HepG2 (cell line): ENCODE measurements around the gene ABCC9. TPM values are rescaled to one million over a fixed set of nuclear protein-coding genes. Genes with fewer than 3 reads are reported as not detected.
A peak's percentile ranks its signal among the peaks of the same experiment; 100 is the strongest.

ENCODE experiments used
- ATAC-seq: fragments of 200-7000 bp; cut with Tn5 transposase; 3 replicates; pipeline ENCODE4 v1.9.1; 2020; ENCODE audit warnings: mild to moderate bottlenecking, moderate library complexity
- BruUV-seq: library from RNA; stranded (reverse); fragments of 400-500 nt; replicated peaks from 2 replicates; lab custom pipeline; 2021; lab: Mats Ljungman, UMichigan
- CTCF ChIA-PET: fragments of 300-600 bp; formaldehyde crosslinking; extraction: SDS; loops from one replicate; lab custom pipeline; 2021; ENCODE audit warnings: low total read pairs, inconsistent platforms, low intra/inter-chr PET ratio; lab: Yijun Ruan, JAX
- POLR2A ChIA-PET: fragments of 350-600 bp; sonication (Branson Sonifier 250); formaldehyde crosslinking; loops from one replicate; lab custom pipeline; 2020; ENCODE audit warnings: antibody characterized with exemption, inconsistent platforms; lab: Yijun Ruan, JAX
- DNase-seq: peaks from one replicate; pipeline ENCODE4 v3.0.0-alpha.2; 2015; ENCODE audit warnings: low spot score
- FAIRE-seq: peaks from 3 replicates; lab custom pipeline; 2011; peaks lifted over from hg19 to GRCh38; lab: Jason Lieb, UNC
- H2AFZ ChIP-seq: one replicate; pipeline ENCODE4 v1.6.1; 2011; ENCODE audit warnings: low read length, inconsistent platforms
- H3K27ac ChIP-seq: fragments of 300-600 bp; 3 replicates; pipeline ENCODE4 v1.8.0; 2011; ENCODE audit warnings: mixed run types, mild to moderate bottlenecking, mixed read lengths, low read length, inconsistent platforms; ENCODE audit not compliant: insufficient read depth; ENCODE audit errors: extremely low read length
- H3K27me3 ChIP-seq, 2 experiments: fragments of 200-600 bp in 1 of 2; 2 replicates in 1 of 2; 3 replicates in 1 of 2; pipeline versions ENCODE4 v1.6.0 to v1.8.0; 2011; ENCODE audit warnings: low read length in 2 of 2, mild to moderate bottlenecking in 2 of 2, moderate library complexity in 2 of 2, inconsistent platforms in 1 of 2; ENCODE audit not compliant: insufficient read depth in 2 of 2, control insufficient read depth in 1 of 2
- H3K36me3 ChIP-seq, 2 experiments: fragments of 200-600 bp in 1 of 2; replicated peaks in 1 of 2; 2 replicates in 1 of 2; 3 replicates in 1 of 2; pipeline versions ENCODE4 v1.5.1 to v1.8.0; 2011; ENCODE audit warnings: low read length in 2 of 2, inconsistent platforms in 1 of 2; ENCODE audit not compliant: insufficient read depth in 2 of 2, control insufficient read depth in 1 of 2
- H3K4me1 ChIP-seq: 2 replicates; pipeline ENCODE4 v1.5.1; 2012; ENCODE audit warnings: low read length, inconsistent platforms; ENCODE audit not compliant: insufficient read depth
- H3K4me2 ChIP-seq: 2 replicates; pipeline ENCODE4 v1.6.0; 2011; ENCODE audit warnings: low read depth, low read length, inconsistent platforms
- H3K4me3 ChIP-seq, 3 experiments: fragments of 200-600 bp in 1 of 3; sonication (generic), shearing (Covaris generic) in 1 of 3; replicated peaks in 1 of 3; 2 replicates each; pipeline ENCODE4 v1.5.1; 2011 to 2016; ENCODE audit warnings: low read length in 3 of 3, inconsistent platforms in 2 of 3, low read depth in 2 of 3, mild to moderate bottlenecking in 2 of 3, control low read depth in 1 of 3, mixed read lengths in 1 of 3; ENCODE audit not compliant: insufficient read depth in 1 of 3
- H3K79me2 ChIP-seq: one replicate; pipeline ENCODE4 v1.6.1; 2011; ENCODE audit warnings: low read length, inconsistent platforms; ENCODE audit not compliant: insufficient read depth
- H3K9ac ChIP-seq: 2 replicates; pipeline ENCODE4 v1.6.0; 2011; ENCODE audit warnings: mild to moderate bottlenecking, low read depth, low read length, inconsistent platforms; ENCODE audit not compliant: insufficient read depth
- H3K9me3 ChIP-seq: 2 replicates; pipeline ENCODE4 v1.5.1; 2012; ENCODE audit warnings: mild to moderate bottlenecking, low read length
- H4K20me1 ChIP-seq: 2 replicates; pipeline ENCODE4 v1.6.0; 2011; ENCODE audit warnings: inconsistent platforms, mild to moderate bottlenecking, low read length, moderate library complexity; ENCODE audit not compliant: insufficient read depth
- CEBPB ChIP-seq: IDR thresholded peaks from 2 replicates; pipeline ENCODE4 v1.6.1; 2011; ENCODE audit warnings: low read depth, low read length, improper control_type of control experiment, borderline replicate concordance
- CERS6 ChIP-seq: sonication (generic); formaldehyde crosslinking; IDR thresholded peaks from 2 replicates; pipeline ENCODE4 v1.5.0; 2020; ENCODE audit warnings: missing genetic modification reagents
- KDM1A ChIP-seq: IDR thresholded peaks from 2 replicates; pipeline ENCODE4 v1.6.1; 2016; ENCODE audit warnings: missing compliant biosample characterization
- PHF21A ChIP-seq: sonication (generic); formaldehyde crosslinking; IDR thresholded peaks from 2 replicates; pipeline ENCODE4 v1.5.0; 2020; ENCODE audit warnings: mild to moderate bottlenecking, missing genetic modification reagents
- SMC3 ChIP-seq: IDR thresholded peaks from 2 replicates; pipeline ENCODE4 v1.6.1; 2011; ENCODE audit warnings: low read length, improper control_type of control experiment
- TBL1XR1 ChIP-seq: fragments of 150-350 bp; IDR thresholded peaks from 2 replicates; pipeline ENCODE4 v1.6.1; 2014; ENCODE audit warnings: borderline replicate concordance, low read length; ENCODE audit not compliant: partially characterized antibody
- THRA ChIP-seq: sonication (generic); formaldehyde crosslinking; IDR thresholded peaks from 2 replicates; pipeline ENCODE4 v1.4.0; 2020; ENCODE audit warnings: missing genetic modification reagents, borderline replicate concordance
- ZFX ChIP-seq: sonication (generic); formaldehyde crosslinking; IDR thresholded peaks from 2 replicates; pipeline ENCODE4 v1.4.0; 2020; ENCODE audit warnings: mild to moderate bottlenecking, low read depth, missing genetic modification reagents, moderate library complexity
- ZNF3 ChIP-seq: IDR thresholded peaks from 2 replicates; pipeline ENCODE4 v1.7.0; 2017; ENCODE audit warnings: inconsistent platforms
- ZNF382 ChIP-seq: sonication (generic); formaldehyde crosslinking; IDR thresholded peaks from 2 replicates; pipeline ENCODE4 v1.5.0; 2020; ENCODE audit warnings: missing genetic modification reagents, mild to moderate bottlenecking, borderline replicate concordance
- ZNF513 ChIP-seq: sonication (generic); formaldehyde crosslinking; conservative IDR thresholded peaks from 2 replicates; pipeline ENCODE4 v1.5.0; 2020; ENCODE audit warnings: missing genetic modification reagents
- ZNF550 ChIP-seq: sonication (generic); formaldehyde crosslinking; IDR thresholded peaks from 2 replicates; pipeline ENCODE4 v1.4.0; 2020; ENCODE audit warnings: mild to moderate bottlenecking, missing genetic modification reagents, borderline replicate concordance
- WGBS: methylation state at CpG from one replicate; pipeline ENCODE4 v1.1.6; 2017; ENCODE audit warnings: low lambda C conversion rate; 5-methylcytosine and 5-hydroxymethylcytosine counted together
- in situ Hi-C: cut with HindIII; loops from 2 replicates; pipeline ENCODE4 v1.10.0; 2017; ENCODE audit warnings: low pct_unique_long_range_greater_than_20kb; ENCODE audit not compliant: extremely low pct_ligation_motif_present
- intact Hi-C: fragments of 100-400 bp; cut with micrococcal nuclease; formaldehyde crosslinking; loops from one replicate; pipeline ENCODE4 v1.10.0; 2022; ENCODE audit not compliant: unreplicated experiment
- polyA plus RNA-seq, 8 experiments: library from polyadenylated mRNA; depleted of rRNA in 3 of 8; stranded (reverse) in 7 of 8; unstranded in 1 of 8; fragments of >200 nt; fragmentation: Illumina TruSeq in 4 of 8; extraction: Trizol in 4 of 8; gene quantifications; 2 replicates each; pipeline versions ENCODE4 v1.2.1 to v1.2.3, GENCODE V29; 2011 to 2016; ENCODE audit warnings: low read depth in 4 of 8, missing spikeins in 1 of 8, mixed read lengths in 1 of 8; ENCODE audit not compliant: insufficient read depth in 1 of 8
- total RNA-seq, 5 experiments: library from RNA; depleted of rRNA; stranded (reverse); fragments of >200 nt; fragmentation: Illumina TruSeq; extraction: Trizol; gene quantifications; 2 replicates each; pipeline ENCODE4 v1.2.3, GENCODE V29; 2016; ENCODE audit warnings: low read depth in 1 of 5
- TF ChIP-seq, protein P1 (sequence below): sonication (generic); formaldehyde crosslinking; IDR thresholded peaks from 2 replicates; pipeline ENCODE4 v1.5.1; 2020; ENCODE audit warnings: mild to moderate bottlenecking, missing genetic modification reagents, moderate library complexity

The ABCC9 gene
- total and polyA plus RNA-seq, 2 of the 13 experiments (the other 11 are each of a cell fraction or from before 2014, with no cell fraction given), result not detected

- TF ChIP-seq, protein P1, sequence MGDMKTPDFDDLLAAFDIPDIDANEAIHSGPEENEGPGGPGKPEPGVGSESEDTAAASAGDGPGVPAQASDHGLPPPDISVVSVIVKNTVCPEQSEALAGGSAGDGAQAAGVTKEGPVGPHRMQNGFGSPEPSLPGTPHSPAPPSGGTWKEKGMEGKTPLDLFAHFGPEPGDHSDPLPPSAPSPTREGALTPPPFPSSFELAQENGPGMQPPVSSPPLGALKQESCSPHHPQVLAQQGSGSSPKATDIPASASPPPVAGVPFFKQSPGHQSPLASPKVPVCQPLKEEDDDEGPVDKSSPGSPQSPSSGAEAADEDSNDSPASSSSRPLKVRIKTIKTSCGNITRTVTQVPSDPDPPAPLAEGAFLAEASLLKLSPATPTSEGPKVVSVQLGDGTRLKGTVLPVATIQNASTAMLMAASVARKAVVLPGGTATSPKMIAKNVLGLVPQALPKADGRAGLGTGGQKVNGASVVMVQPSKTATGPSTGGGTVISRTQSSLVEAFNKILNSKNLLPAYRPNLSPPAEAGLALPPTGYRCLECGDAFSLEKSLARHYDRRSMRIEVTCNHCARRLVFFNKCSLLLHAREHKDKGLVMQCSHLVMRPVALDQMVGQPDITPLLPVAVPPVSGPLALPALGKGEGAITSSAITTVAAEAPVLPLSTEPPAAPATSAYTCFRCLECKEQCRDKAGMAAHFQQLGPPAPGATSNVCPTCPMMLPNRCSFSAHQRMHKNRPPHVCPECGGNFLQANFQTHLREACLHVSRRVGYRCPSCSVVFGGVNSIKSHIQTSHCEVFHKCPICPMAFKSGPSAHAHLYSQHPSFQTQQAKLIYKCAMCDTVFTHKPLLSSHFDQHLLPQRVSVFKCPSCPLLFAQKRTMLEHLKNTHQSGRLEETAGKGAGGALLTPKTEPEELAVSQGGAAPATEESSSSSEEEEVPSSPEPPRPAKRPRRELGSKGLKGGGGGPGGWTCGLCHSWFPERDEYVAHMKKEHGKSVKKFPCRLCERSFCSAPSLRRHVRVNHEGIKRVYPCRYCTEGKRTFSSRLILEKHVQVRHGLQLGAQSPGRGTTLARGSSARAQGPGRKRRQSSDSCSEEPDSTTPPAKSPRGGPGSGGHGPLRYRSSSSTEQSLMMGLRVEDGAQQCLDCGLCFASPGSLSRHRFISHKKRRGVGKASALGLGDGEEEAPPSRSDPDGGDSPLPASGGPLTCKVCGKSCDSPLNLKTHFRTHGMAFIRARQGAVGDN (CRISPR knock-in tag), result no peak
- no peak for TF ChIP-seq THRA (CRISPR knock-in tag)
- no peak for TF ChIP-seq CERS6
- TF ChIP-seq ZNF550 (CRISPR knock-in tag), result no peak
Observed at GRCh38 chr12:21881965-21882364, 59.3 kb downstream of the ABCC9 start (continued).

DNA sequence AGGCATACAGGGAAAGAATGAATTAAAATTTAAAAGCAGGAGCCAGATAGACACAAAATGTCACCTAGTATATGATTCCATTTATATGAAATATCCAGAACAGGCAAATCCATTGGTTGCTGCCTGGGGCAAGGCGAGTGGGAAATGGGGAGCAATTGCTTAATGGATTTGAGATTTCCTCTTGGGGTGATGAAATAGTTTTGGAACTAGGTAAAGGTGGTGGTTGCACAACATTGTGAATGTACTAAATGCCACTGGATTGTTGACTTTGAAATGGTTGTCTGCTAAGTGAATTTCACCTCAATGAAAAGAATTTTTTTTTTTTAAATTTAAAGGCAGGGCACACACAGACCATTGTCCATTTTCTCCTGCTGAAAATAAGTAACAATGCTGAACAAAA, 61.9 kb downstream of the ABCC9 start:
- H3K36me3 ChIP-seq, result no peaks in the 10 kb centered on the region
- H4K20me1 ChIP-seq, result no peaks in the 10 kb centered on the region
- in situ Hi-C loops, result no loop called here
- ChIA-PET POLR2A (no interaction called here), CTCF (no interaction called here)
- H3K4me1 ChIP-seq, result no peaks in the 10 kb centered on the region
- TF ChIP-seq ZFX (no peak), ZNF3 (CRISPR knock-in tag) (no peak), KDM1A (CRISPR knock-in tag) (no peak), ZNF382 (no peak), ZNF513 (CRISPR knock-in tag) (no peak), CEBPB (peak; percentile 70), TBL1XR1 (no peak), SMC3 (no peak), PHF21A (no peak)
- WGBS, result 0% methylated on average over 1 of the region's 1 CpG
- H3K4me3 ChIP-seq, result no peak overlapping the region
- H3K27ac ChIP-seq, result no peak overlapping the region
- no peak overlapping the region for H2AFZ ChIP-seq
- no peak for FAIRE-seq
- no peak for DNase-seq
- no peaks in the 10 kb centered on the region for H3K9me3 ChIP-seq
- no TSS peak for BruUV-seq
- no peak for ATAC-seq
- no peak overlapping the region for H3K9ac ChIP-seq
- no peak overlapping the region for H3K4me2 ChIP-seq
- no peaks in the 10 kb centered on the region for H3K79me2 ChIP-seq
- H3K27me3 ChIP-seq, result no peaks in the 10 kb centered on the region
- intact Hi-C loops, result no loop called here
